ENCODE data around the gene MGLL. TPM values are rescaled to one million over a fixed set of nuclear protein-coding genes. Genes with fewer than 3 reads are reported as not detected.

The MGLL gene
- total RNA-seq, 1 experiment from 2014 or later: 0.94 TPM

DNA sequence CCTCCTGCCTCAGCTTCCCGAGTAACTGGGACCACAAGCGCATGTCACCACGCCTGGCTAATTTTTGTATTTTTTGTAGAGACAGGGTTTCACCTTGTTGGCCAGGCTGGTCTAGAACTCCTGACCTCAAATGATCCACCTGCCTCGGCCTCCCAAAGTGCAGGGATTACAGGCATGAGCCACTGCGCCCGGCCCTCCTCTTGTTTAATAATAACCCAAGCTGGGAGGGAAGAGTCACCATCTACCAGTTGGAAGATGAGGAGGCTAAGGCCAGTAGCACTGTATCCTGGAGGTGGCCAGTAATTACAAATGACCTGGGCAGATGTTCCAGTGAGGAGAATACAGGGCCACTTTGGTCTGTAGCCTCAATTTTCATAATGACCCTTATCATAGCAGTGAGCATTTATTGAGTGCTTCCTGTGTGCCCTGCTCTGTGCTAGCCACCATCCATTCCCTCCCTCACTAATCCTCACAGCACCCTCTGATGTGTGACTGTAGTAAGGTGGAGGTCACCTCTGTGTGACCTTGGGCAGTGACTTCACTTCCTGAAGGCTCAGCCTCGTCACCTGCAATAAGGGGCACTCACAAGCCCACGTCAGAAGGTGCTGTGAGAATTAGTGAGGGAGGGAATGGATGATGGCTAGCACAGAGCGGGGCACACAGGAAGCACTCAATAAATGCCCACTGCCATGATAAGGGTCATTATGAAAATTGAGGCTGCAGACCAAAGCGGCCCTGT lies 85.3 kb downstream of the MGLL start:
- ATAC-seq: no peak

More for the DNA sequence above, 85.3 kb downstream of the MGLL start:
- Mint-ChIP-seq H3K4me3 (no peak overlapping the region), H3K27me3 (ENCODE audit: low read depth) (peaks cover 16% of the 10 kb centered on the region), H3K27ac (no peak overlapping the region), H3K4me1 (peaks cover 28% of the 10 kb centered on the region), H3K36me3 (no peaks in the 10 kb centered on the region), H3K9me3 (no peaks in the 10 kb centered on the region)
- no peak for DNase-seq (ENCODE audit: low spot score)
- CTCF ChIA-PET: interaction anchor here (1.5 to 2.0 kb wide), 3 partner anchors 41 to 46 kb away, joined by 3 to 5 read pairs (median 4); no protein-coding TSS in a partner anchor
- TF ChIP-seq SMAD3 (CRISPR knock-in tag; IDR thresholded peaks at IDR 0.05; ENCODE audit: borderline replicate concordance) (no peak), JAZF1 (CRISPR knock-in tag; IDR thresholded peaks at IDR 0.05) (no peak), IRF2 (CRISPR knock-in tag; IDR thresholded peaks at IDR 0.05; ENCODE audit: borderline replicate concordance, low read depth) (no peak), NFE2L1 (CRISPR knock-in tag; IDR thresholded peaks at IDR 0.05) (no peak), SMAD4 (CRISPR knock-in tag; IDR thresholded peaks at IDR 0.05) (no peak), NFATC4 (CRISPR knock-in tag; IDR thresholded peaks at IDR 0.05) (no peak), GRHL2 (CRISPR knock-in tag; IDR thresholded peaks at IDR 0.05; ENCODE audit: insufficient replicate concordance, severe bottlenecking) (no peak), NR1H2 (CRISPR knock-in tag; IDR thresholded peaks at IDR 0.05) (no peak), ESRRA (CRISPR knock-in tag; IDR thresholded peaks at IDR 0.05; ENCODE audit: borderline replicate concordance) (no peak), ZNF423 (CRISPR knock-in tag; IDR thresholded peaks at IDR 0.05) (no peak)
- TF ChIP-seq, protein P1, sequence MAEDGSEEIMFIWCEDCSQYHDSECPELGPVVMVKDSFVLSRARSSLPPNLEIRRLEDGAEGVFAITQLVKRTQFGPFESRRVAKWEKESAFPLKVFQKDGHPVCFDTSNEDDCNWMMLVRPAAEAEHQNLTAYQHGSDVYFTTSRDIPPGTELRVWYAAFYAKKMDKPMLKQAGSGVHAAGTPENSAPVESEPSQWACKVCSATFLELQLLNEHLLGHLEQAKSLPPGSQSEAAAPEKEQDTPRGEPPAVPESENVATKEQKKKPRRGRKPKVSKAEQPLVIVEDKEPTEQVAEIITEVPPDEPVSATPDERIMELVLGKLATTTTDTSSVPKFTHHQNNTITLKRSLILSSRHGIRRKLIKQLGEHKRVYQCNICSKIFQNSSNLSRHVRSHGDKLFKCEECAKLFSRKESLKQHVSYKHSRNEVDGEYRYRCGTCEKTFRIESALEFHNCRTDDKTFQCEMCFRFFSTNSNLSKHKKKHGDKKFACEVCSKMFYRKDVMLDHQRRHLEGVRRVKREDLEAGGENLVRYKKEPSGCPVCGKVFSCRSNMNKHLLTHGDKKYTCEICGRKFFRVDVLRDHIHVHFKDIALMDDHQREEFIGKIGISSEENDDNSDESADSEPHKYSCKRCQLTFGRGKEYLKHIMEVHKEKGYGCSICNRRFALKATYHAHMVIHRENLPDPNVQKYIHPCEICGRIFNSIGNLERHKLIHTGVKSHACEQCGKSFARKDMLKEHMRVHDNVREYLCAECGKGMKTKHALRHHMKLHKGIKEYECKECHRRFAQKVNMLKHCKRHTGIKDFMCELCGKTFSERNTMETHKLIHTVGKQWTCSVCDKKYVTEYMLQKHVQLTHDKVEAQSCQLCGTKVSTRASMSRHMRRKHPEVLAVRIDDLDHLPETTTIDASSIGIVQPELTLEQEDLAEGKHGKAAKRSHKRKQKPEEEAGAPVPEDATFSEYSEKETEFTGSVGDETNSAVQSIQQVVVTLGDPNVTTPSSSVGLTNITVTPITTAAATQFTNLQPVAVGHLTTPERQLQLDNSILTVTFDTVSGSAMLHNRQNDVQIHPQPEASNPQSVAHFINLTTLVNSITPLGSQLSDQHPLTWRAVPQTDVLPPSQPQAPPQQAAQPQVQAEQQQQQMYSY (CRISPR knock-in tag; IDR thresholded peaks at IDR 0.05): no peak
- TF ChIP-seq, protein P2, sequence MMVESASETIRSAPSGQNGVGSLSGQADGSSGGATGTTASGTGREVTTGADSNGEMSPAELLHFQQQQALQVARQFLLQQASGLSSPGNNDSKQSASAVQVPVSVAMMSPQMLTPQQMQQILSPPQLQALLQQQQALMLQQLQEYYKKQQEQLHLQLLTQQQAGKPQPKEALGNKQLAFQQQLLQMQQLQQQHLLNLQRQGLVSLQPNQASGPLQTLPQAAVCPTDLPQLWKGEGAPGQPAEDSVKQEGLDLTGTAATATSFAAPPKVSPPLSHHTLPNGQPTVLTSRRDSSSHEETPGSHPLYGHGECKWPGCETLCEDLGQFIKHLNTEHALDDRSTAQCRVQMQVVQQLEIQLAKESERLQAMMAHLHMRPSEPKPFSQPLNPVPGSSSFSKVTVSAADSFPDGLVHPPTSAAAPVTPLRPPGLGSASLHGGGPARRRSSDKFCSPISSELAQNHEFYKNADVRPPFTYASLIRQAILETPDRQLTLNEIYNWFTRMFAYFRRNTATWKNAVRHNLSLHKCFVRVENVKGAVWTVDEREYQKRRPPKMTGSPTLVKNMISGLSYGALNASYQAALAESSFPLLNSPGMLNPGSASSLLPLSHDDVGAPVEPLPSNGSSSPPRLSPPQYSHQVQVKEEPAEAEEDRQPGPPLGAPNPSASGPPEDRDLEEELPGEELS (CRISPR knock-in tag; IDR thresholded peaks at IDR 0.05): no peak
- TF ChIP-seq, protein P3, sequence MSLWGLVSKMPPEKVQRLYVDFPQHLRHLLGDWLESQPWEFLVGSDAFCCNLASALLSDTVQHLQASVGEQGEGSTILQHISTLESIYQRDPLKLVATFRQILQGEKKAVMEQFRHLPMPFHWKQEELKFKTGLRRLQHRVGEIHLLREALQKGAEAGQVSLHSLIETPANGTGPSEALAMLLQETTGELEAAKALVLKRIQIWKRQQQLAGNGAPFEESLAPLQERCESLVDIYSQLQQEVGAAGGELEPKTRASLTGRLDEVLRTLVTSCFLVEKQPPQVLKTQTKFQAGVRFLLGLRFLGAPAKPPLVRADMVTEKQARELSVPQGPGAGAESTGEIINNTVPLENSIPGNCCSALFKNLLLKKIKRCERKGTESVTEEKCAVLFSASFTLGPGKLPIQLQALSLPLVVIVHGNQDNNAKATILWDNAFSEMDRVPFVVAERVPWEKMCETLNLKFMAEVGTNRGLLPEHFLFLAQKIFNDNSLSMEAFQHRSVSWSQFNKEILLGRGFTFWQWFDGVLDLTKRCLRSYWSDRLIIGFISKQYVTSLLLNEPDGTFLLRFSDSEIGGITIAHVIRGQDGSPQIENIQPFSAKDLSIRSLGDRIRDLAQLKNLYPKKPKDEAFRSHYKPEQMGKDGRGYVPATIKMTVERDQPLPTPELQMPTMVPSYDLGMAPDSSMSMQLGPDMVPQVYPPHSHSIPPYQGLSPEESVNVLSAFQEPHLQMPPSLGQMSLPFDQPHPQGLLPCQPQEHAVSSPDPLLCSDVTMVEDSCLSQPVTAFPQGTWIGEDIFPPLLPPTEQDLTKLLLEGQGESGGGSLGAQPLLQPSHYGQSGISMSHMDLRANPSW (CRISPR knock-in tag; conservative IDR thresholded peaks at IDR 0.05; ENCODE audit: low read depth): no peak
- TF ChIP-seq, protein P4, sequence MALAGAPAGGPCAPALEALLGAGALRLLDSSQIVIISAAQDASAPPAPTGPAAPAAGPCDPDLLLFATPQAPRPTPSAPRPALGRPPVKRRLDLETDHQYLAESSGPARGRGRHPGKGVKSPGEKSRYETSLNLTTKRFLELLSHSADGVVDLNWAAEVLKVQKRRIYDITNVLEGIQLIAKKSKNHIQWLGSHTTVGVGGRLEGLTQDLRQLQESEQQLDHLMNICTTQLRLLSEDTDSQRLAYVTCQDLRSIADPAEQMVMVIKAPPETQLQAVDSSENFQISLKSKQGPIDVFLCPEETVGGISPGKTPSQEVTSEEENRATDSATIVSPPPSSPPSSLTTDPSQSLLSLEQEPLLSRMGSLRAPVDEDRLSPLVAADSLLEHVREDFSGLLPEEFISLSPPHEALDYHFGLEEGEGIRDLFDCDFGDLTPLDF (CRISPR knock-in tag; IDR thresholded peaks at IDR 0.05): no peak
- TF ChIP-seq, protein P5, sequence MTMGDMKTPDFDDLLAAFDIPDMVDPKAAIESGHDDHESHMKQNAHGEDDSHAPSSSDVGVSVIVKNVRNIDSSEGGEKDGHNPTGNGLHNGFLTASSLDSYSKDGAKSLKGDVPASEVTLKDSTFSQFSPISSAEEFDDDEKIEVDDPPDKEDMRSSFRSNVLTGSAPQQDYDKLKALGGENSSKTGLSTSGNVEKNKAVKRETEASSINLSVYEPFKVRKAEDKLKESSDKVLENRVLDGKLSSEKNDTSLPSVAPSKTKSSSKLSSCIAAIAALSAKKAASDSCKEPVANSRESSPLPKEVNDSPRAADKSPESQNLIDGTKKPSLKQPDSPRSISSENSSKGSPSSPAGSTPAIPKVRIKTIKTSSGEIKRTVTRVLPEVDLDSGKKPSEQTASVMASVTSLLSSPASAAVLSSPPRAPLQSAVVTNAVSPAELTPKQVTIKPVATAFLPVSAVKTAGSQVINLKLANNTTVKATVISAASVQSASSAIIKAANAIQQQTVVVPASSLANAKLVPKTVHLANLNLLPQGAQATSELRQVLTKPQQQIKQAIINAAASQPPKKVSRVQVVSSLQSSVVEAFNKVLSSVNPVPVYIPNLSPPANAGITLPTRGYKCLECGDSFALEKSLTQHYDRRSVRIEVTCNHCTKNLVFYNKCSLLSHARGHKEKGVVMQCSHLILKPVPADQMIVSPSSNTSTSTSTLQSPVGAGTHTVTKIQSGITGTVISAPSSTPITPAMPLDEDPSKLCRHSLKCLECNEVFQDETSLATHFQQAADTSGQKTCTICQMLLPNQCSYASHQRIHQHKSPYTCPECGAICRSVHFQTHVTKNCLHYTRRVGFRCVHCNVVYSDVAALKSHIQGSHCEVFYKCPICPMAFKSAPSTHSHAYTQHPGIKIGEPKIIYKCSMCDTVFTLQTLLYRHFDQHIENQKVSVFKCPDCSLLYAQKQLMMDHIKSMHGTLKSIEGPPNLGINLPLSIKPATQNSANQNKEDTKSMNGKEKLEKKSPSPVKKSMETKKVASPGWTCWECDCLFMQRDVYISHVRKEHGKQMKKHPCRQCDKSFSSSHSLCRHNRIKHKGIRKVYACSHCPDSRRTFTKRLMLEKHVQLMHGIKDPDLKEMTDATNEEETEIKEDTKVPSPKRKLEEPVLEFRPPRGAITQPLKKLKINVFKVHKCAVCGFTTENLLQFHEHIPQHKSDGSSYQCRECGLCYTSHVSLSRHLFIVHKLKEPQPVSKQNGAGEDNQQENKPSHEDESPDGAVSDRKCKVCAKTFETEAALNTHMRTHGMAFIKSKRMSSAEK (CRISPR knock-in tag; IDR thresholded peaks at IDR 0.05; ENCODE audit: borderline replicate concordance): no peak
- POLR2A ChIA-PET: no interaction called here
